GM21423 (cell line): Measurements from ENCODE around the gene PLXNB1.
"Not testable (repeated sequence)": the region's sequence is repeated elsewhere in the genome, so short reads cannot be mapped to it uniquely, and the experiment has no call there.

ENCODE experiments used
- ATAC-seq: cut with Tn5 transposase; IDR thresholded peaks from one replicate; pipeline ENCODE4 v1.9.1; 2021; ENCODE audit warnings: mild to moderate bottlenecking, moderate library complexity; ENCODE audit not compliant: unreplicated experiment

The PLXNB1 gene

GRCh38 chr3:48429960-48430707 is at the start of gene PLXNB1:
Gene PLXNB1 (minus strand): TSS chr3:48430086. CDS start chr3:48424611, 5,475 bp downstream.
- ATAC-seq: peak; percentile 17

GRCh38 chr3:48478626-48479555 is 49.0 kb upstream of the PLXNB1 start:
- no peak for ATAC-seq

- ATAC-seq: no peak
These were observed 48.2 kb upstream of the PLXNB1 start for GRCh38 chr3:48477959-48478520.

- ATAC-seq: no peak
These were observed 46.7 kb upstream of the PLXNB1 start for GRCh38 chr3:48476426-48477053.

GRCh38 chr3:48475188-48475587 is 45.3 kb upstream of the PLXNB1 start:
- ATAC-seq: no peak

- no peak for ATAC-seq
These were observed 44.7 kb upstream of the PLXNB1 start for GRCh38 chr3:48474619-48475018.

- not testable (repeated sequence) for ATAC-seq
These were observed 44.1 kb upstream of the PLXNB1 start for GRCh38 chr3:48474031-48474430.

GRCh38 chr3:48473617-48473952 is 43.7 kb upstream of the PLXNB1 start:
- ATAC-seq: no peak

- ATAC-seq: peak; percentile 80
These were observed 43.2 kb upstream of the PLXNB1 start for GRCh38 chr3:48472923-48473616.

GRCh38 chr3:48472673-48472922 is 42.7 kb upstream of the PLXNB1 start:
- no peak for ATAC-seq

- ATAC-seq: no peak
These were observed 40.4 kb upstream of the PLXNB1 start for GRCh38 chr3:48470286-48470685.

GRCh38 chr3:48469046-48469915 is 39.4 kb upstream of the PLXNB1 start:
- ATAC-seq: no peak

- ATAC-seq: no peak
These were observed 38.4 kb upstream of the PLXNB1 start for GRCh38 chr3:48468329-48468731.

- no peak for ATAC-seq
These were observed 37.8 kb upstream of the PLXNB1 start for GRCh38 chr3:48467473-48468267.

GRCh38 chr3:48467110-48467454 is 37.2 kb upstream of the PLXNB1 start:
- no peak for ATAC-seq

- peak; percentile 18 for ATAC-seq
These were observed 36.7 kb upstream of the PLXNB1 start for GRCh38 chr3:48466386-48467109.

GRCh38 chr3:48465531-48466378 is 35.9 kb upstream of the PLXNB1 start:
- ATAC-seq: peak; percentile 83

- no peak for ATAC-seq
These were observed 35.3 kb upstream of the PLXNB1 start for GRCh38 chr3:48465237-48465530.
